GM12865 (cell line): ENCODE measurements around the gene EFNA4.

Experiments used
- DNase-seq: peaks from one replicate; pipeline ENCODE4 v3.0.0; 2010; ENCODE audit warnings: low read depth
- H3K4me3 ChIP-seq: 2 replicates; pipeline ENCODE4 v1.5.1; 2011; ENCODE audit warnings: mild to moderate bottlenecking, low read depth, low read length, control low read depth
- CTCF ChIP-seq: IDR thresholded peaks from 2 replicates; pipeline ENCODE4 v1.5.1; 2011; ENCODE audit warnings: low read length, control low read depth, low read depth, inconsistent platforms; ENCODE audit not compliant: insufficient read depth; ENCODE audit errors: missing control alignments

EFNA4 gene

GRCh38 chr1:155062151-155062686 lies 1.3 kb upstream of the EFNA4 start:
- peak; percentile 24 for TF ChIP-seq CTCF
- no peak for DNase-seq
- no peak overlapping the region for H3K4me3 ChIP-seq

- peak overlapping the region; percentile 79 for H3K4me3 ChIP-seq
- TF ChIP-seq CTCF = peak; percentile 86
- peak; percentile 63 for DNase-seq
These were observed 683 bp upstream of the EFNA4 start for GRCh38 chr1:155062702-155063411.

GRCh38 chr1:155064111-155064831 lies 731 bp downstream of the EFNA4 start:
- DNase-seq = peak; percentile 34
- peak overlapping the region; percentile 79 for H3K4me3 ChIP-seq
- no peak for TF ChIP-seq CTCF

- no peak overlapping the region for H3K4me3 ChIP-seq
- DNase-seq = no peak
- no peak for TF ChIP-seq CTCF
These were observed 1.4 kb downstream of the EFNA4 start for GRCh38 chr1:155064832-155065429.

- no peak for TF ChIP-seq CTCF
- no peak overlapping the region for H3K4me3 ChIP-seq
- DNase-seq = no peak
These were observed 3.2 kb downstream of the EFNA4 start for GRCh38 chr1:155066777-155067176.

GRCh38 chr1:155068599-155068998 lies 5.1 kb downstream of the EFNA4 start:
- DNase-seq = no peak
- no peak overlapping the region for H3K4me3 ChIP-seq
- TF ChIP-seq CTCF = no peak
